IgD-negative memory B cell (primary cell): ENCODE measurements around the gene DCAF6. TPM values are rescaled to one million over a fixed set of nuclear protein-coding genes. Genes with fewer than 3 reads are reported as not detected.
"Not testable (repeated sequence)": the region's sequence is repeated elsewhere in the genome, so short reads cannot be mapped to it uniquely, and the experiment has no call there.

Source experiments
- H3K27ac Mint-ChIP-seq, 3 donors: one replicate each; pipeline ENCODE4 v1.8.0; 2020 to 2022; ENCODE audit warnings: mild to moderate bottlenecking in 3 of 3, mixed read lengths in 3 of 3, moderate library complexity in 1 of 3
- H3K27me3 Mint-ChIP-seq: one replicate; pipeline ENCODE4 v1.8.0; 2021; ENCODE audit warnings: mixed read lengths
- H3K36me3 Mint-ChIP-seq: one replicate; pipeline ENCODE4 v1.8.0; 2020; ENCODE audit warnings: mild to moderate bottlenecking, mixed read lengths
- H3K4me1 Mint-ChIP-seq, 3 donors: one replicate each; pipeline ENCODE4 v1.8.0; 2020 to 2022; ENCODE audit warnings: mixed read lengths in 3 of 3, mild to moderate bottlenecking in 1 of 3
- H3K4me3 Mint-ChIP-seq, 4 donors: one replicate each; pipeline ENCODE4 v1.8.0; 2020 to 2022; ENCODE audit warnings: mild to moderate bottlenecking in 4 of 4, mixed read lengths in 4 of 4, moderate library complexity in 3 of 4
- H3K9me3 Mint-ChIP-seq, 3 donors: one replicate each; pipeline ENCODE4 v1.8.0; 2020 to 2021; ENCODE audit warnings: mixed read lengths in 3 of 3, mild to moderate bottlenecking in 1 of 3
- polyA plus RNA-seq: library from polyadenylated mRNA; unstranded; fragments of 300-500 nt; fragmentation: Illumina TruSeq; gene quantifications from one replicate; pipeline ENCODE4 v1.2.3, GENCODE V29; 2021

The DCAF6 gene
- polyA plus RNA-seq, 1 donor from 2014 or later = 11.9 TPM

- Mint-ChIP-seq H3K27ac (no peak within 1 kb of the TSS), H3K27me3 (peaks cover 3% of the 10 kb centered on the region), H3K4me3 (no peak within 1 kb of the TSS), H3K4me1 (no peaks in the 10 kb centered on the region), H3K36me3 (peaks cover 10% of the 10 kb centered on the region), H3K9me3 (peaks cover 5 to 12% (median 8%) of the 10 kb centered on the region in 3 donors)
Observed at GRCh38 chr1:167913895-167914496, 22.5 kb upstream of the DCAF6 start, which contains the start of gene ADCY10. ADCY10 (minus strand) TSS chr1:167914134; CDS start chr1:167905140, 8,994 bp downstream.

GRCh38 chr1:167915569-167915968 lies 20.9 kb upstream of the DCAF6 start:
- no peak overlapping the region for H3K27ac Mint-ChIP-seq
- H3K27me3 Mint-ChIP-seq = no peaks in the 10 kb centered on the region
- no peaks in the 10 kb centered on the region for H3K4me1 Mint-ChIP-seq
- H3K36me3 Mint-ChIP-seq = peaks cover 10% of the 10 kb centered on the region
- peaks cover 0 to 2% (median 0%) of the 10 kb centered on the region in 3 donors for H3K9me3 Mint-ChIP-seq
- no peak overlapping the region for H3K4me3 Mint-ChIP-seq

- Mint-ChIP-seq H3K4me1 (no peaks in the 10 kb centered on the region), H3K9me3 (no peaks in the 10 kb centered on the region), H3K4me3 (no peak overlapping the region), H3K36me3 (peaks cover 10% of the 10 kb centered on the region), H3K27me3 (no peaks in the 10 kb centered on the region), H3K27ac (no peak overlapping the region)
Observed at GRCh38 chr1:167916766-167917511, 19.5 kb upstream of the DCAF6 start.

- Mint-ChIP-seq H3K36me3 (peaks cover 6% of the 10 kb centered on the region), H3K4me1 (peaks cover 0 to 7% (median 0%) of the 10 kb centered on the region in 3 donors), H3K27me3 (no peaks in the 10 kb centered on the region), H3K9me3 (no peaks in the 10 kb centered on the region), H3K4me3 (no peak overlapping the region), H3K27ac (no peak overlapping the region)
Observed at GRCh38 chr1:167922023-167922422, 14.5 kb upstream of the DCAF6 start.

- Mint-ChIP-seq H3K27me3 (no peaks in the 10 kb centered on the region), H3K4me1 (peaks cover 0 to 10% (median 1%) of the 10 kb centered on the region in 3 donors), H3K27ac (no peak overlapping the region), H3K36me3 (peaks cover 6% of the 10 kb centered on the region), H3K9me3 (no peaks in the 10 kb centered on the region), H3K4me3 (no peak overlapping the region)
Observed at GRCh38 chr1:167922611-167923074, 13.8 kb upstream of the DCAF6 start.

- no peak overlapping the region for H3K27ac Mint-ChIP-seq
- no peak overlapping the region for H3K4me3 Mint-ChIP-seq
- no peaks in the 10 kb centered on the region for H3K27me3 Mint-ChIP-seq
- H3K4me1 Mint-ChIP-seq = peaks cover 0 to 10% (median 4%) of the 10 kb centered on the region in 3 donors
- no peaks in the 10 kb centered on the region for H3K9me3 Mint-ChIP-seq
- H3K36me3 Mint-ChIP-seq = no peaks in the 10 kb centered on the region
Observed at GRCh38 chr1:167923324-167924056, 13.0 kb upstream of the DCAF6 start.

- Mint-ChIP-seq H3K27me3 (no peaks in the 10 kb centered on the region), H3K9me3 (no peaks in the 10 kb centered on the region), H3K4me3 (no peak overlapping the region), H3K4me1 (peaks cover 0 to 10% (median 4%) of the 10 kb centered on the region in 3 donors), H3K27ac (no peak overlapping the region), H3K36me3 (no peaks in the 10 kb centered on the region)
Observed at GRCh38 chr1:167924102-167924501, 12.4 kb upstream of the DCAF6 start.

GRCh38 chr1:167924543-167925231 lies 11.8 kb upstream of the DCAF6 start:
- Mint-ChIP-seq H3K4me3 (peak overlapping the region in 1 of 4 donors; percentile 41), H3K27ac (no peak overlapping the region), H3K36me3 (no peaks in the 10 kb centered on the region), H3K27me3 (no peaks in the 10 kb centered on the region), H3K9me3 (no peaks in the 10 kb centered on the region), H3K4me1 (peaks cover 0 to 10% (median 4%) of the 10 kb centered on the region in 3 donors)

- Mint-ChIP-seq H3K9me3 (no peaks in the 10 kb centered on the region), H3K4me3 (no peak overlapping the region), H3K36me3 (no peaks in the 10 kb centered on the region), H3K27me3 (no peaks in the 10 kb centered on the region), H3K27ac (no peak overlapping the region), H3K4me1 (peaks cover 0 to 10% (median 4%) of the 10 kb centered on the region in 3 donors)
Observed at GRCh38 chr1:167926486-167926997, 9.9 kb upstream of the DCAF6 start.

GRCh38 chr1:167927046-167927754 lies 9.3 kb upstream of the DCAF6 start:
- H3K9me3 Mint-ChIP-seq = no peaks in the 10 kb centered on the region
- no peak overlapping the region for H3K4me3 Mint-ChIP-seq
- H3K27me3 Mint-ChIP-seq = no peaks in the 10 kb centered on the region
- H3K4me1 Mint-ChIP-seq = peaks cover 0 to 10% (median 4%) of the 10 kb centered on the region in 3 donors
- no peak overlapping the region for H3K27ac Mint-ChIP-seq
- H3K36me3 Mint-ChIP-seq = no peaks in the 10 kb centered on the region

GRCh38 chr1:167928457-167928852 lies 8.0 kb upstream of the DCAF6 start:
- no peak overlapping the region for H3K27ac Mint-ChIP-seq
- peaks cover under 1 to 8% (median 6%) of the 10 kb centered on the region in 3 donors for H3K4me1 Mint-ChIP-seq
- H3K36me3 Mint-ChIP-seq = no peaks in the 10 kb centered on the region
- no peaks in the 10 kb centered on the region for H3K9me3 Mint-ChIP-seq
- no peak overlapping the region for H3K4me3 Mint-ChIP-seq
- no peaks in the 10 kb centered on the region for H3K27me3 Mint-ChIP-seq

- not testable (repeated sequence) for H3K36me3 Mint-ChIP-seq, H3K27ac Mint-ChIP-seq, H3K4me3 Mint-ChIP-seq, H3K9me3 Mint-ChIP-seq, H3K27me3 Mint-ChIP-seq
- H3K4me1 Mint-ChIP-seq = peaks cover 4 to 12% (median 9%) of the 10 kb centered on the region in 3 donors
Observed at GRCh38 chr1:167928919-167929318, 7.6 kb upstream of the DCAF6 start.

GRCh38 chr1:167929725-167930124 lies 6.8 kb upstream of the DCAF6 start:
- no peaks in the 10 kb centered on the region for H3K36me3 Mint-ChIP-seq
- peaks cover 10 to 18% (median 16%) of the 10 kb centered on the region in 3 donors for H3K4me1 Mint-ChIP-seq
- H3K27ac Mint-ChIP-seq = no peak overlapping the region

GRCh38 chr1:167933788-167934187 lies 2.7 kb upstream of the DCAF6 start:
- peak overlapping the region in 3 of 4 donors; percentile 3 to 65 (median 13) for H3K4me3 Mint-ChIP-seq
- no peaks in the 10 kb centered on the region for H3K36me3 Mint-ChIP-seq
- no peaks in the 10 kb centered on the region for H3K27me3 Mint-ChIP-seq
- no peak overlapping the region for H3K27ac Mint-ChIP-seq
- H3K4me1 Mint-ChIP-seq = peaks cover 18 to 25% (median 25%) of the 10 kb centered on the region in 3 donors
- H3K9me3 Mint-ChIP-seq = no peaks in the 10 kb centered on the region

More at GRCh38 chr1:167929725-167930124, 6.8 kb upstream of the DCAF6 start:
- no peak overlapping the region for H3K4me3 Mint-ChIP-seq
- no peaks in the 10 kb centered on the region for H3K9me3 Mint-ChIP-seq
- no peaks in the 10 kb centered on the region for H3K27me3 Mint-ChIP-seq
